H9 (cell line): ENCODE results near the gene PDE2A. TPM values are rescaled to one million over a fixed set of nuclear protein-coding genes. Genes with fewer than 3 reads are reported as not detected.

Experiments
- DNase-seq: peaks from one replicate; pipeline ENCODE4 v3.0.0-alpha.2; 2017
- H2AFZ ChIP-seq: one replicate; pipeline ENCODE4 v1.6.1; 2013; ENCODE audit warnings: mild to moderate bottlenecking, low read length, control low read depth, moderate library complexity
- H2AK5ac ChIP-seq: 2 replicates; pipeline ENCODE4 v1.6.1; 2013; ENCODE audit warnings: low read length, control low read depth, mixed read lengths; ENCODE audit not compliant: insufficient read length
- H2BK120ac ChIP-seq: one replicate; pipeline ENCODE4 v1.6.1; 2013; ENCODE audit warnings: low read depth, mild to moderate bottlenecking, low read length, control low read depth, inconsistent platforms; ENCODE audit not compliant: poor library complexity, severe bottlenecking
- H2BK12ac ChIP-seq: 2 replicates; pipeline ENCODE4 v1.6.1; 2013; ENCODE audit warnings: low read length, control low read depth, mixed read lengths, low read depth; ENCODE audit not compliant: insufficient read length
- H2BK15ac ChIP-seq: 2 replicates; pipeline ENCODE4 v1.6.1; 2013; ENCODE audit warnings: low read depth, low read length, control low read depth
- H2BK20ac ChIP-seq: one replicate; pipeline ENCODE4 v1.6.1; 2013; ENCODE audit warnings: low read depth, mild to moderate bottlenecking, low read length, control low read depth, inconsistent platforms; ENCODE audit not compliant: poor library complexity, severe bottlenecking
- H2BK5ac ChIP-seq: 2 replicates; pipeline ENCODE4 v1.6.1; 2013; ENCODE audit warnings: low read length, control low read depth, mixed read lengths; ENCODE audit not compliant: insufficient read length
- H3K14ac ChIP-seq: 2 replicates; pipeline ENCODE4 v1.6.1; 2013; ENCODE audit warnings: low read length, control low read depth; ENCODE audit not compliant: insufficient read depth
- H3K18ac ChIP-seq: 2 replicates; pipeline ENCODE4 v1.6.1; 2013; ENCODE audit warnings: low read depth, mild to moderate bottlenecking, mixed read lengths, low read length, control low read depth; ENCODE audit not compliant: insufficient read length
- H3K23ac ChIP-seq: 2 replicates; pipeline ENCODE4 v1.6.1; 2013; ENCODE audit warnings: low read length, control low read depth, mixed read lengths, low read depth; ENCODE audit not compliant: insufficient read length
- H3K23me2 ChIP-seq: 2 replicates; pipeline ENCODE4 v1.6.1; 2013; ENCODE audit warnings: low read depth, mild to moderate bottlenecking, mixed read lengths, low read length, control low read depth; ENCODE audit not compliant: insufficient read length, poor library complexity, severe bottlenecking
- H3K27ac ChIP-seq: 2 replicates; pipeline ENCODE4 v1.5.1; 2013; ENCODE audit warnings: low read length, control low read depth, mixed read lengths, low read depth; ENCODE audit not compliant: insufficient read length
- H3K27me3 ChIP-seq: 2 replicates; pipeline ENCODE4 v1.6.1; 2013; ENCODE audit warnings: low read length, control low read depth, inconsistent platforms; ENCODE audit not compliant: insufficient read depth
- H3K4ac ChIP-seq: 2 replicates; pipeline ENCODE4 v1.6.1; 2013; ENCODE audit warnings: low read depth, mild to moderate bottlenecking, control low read depth, inconsistent platforms, low read length, moderate library complexity
- H3K4me1 ChIP-seq: 2 replicates; pipeline ENCODE4 v1.6.1; 2013; ENCODE audit warnings: low read length, control low read depth, inconsistent platforms; ENCODE audit not compliant: insufficient read depth
- H3K4me2 ChIP-seq: 2 replicates; pipeline ENCODE4 v1.6.1; 2013; ENCODE audit warnings: low read length, control low read depth, mixed read lengths; ENCODE audit not compliant: insufficient read length, insufficient read depth
- H3K56ac ChIP-seq: 2 replicates; pipeline ENCODE4 v1.6.1; 2013; ENCODE audit warnings: low read depth, mild to moderate bottlenecking, mixed read lengths, low read length, control low read depth; ENCODE audit not compliant: insufficient read length
- H3K79me1 ChIP-seq: 2 replicates; pipeline ENCODE4 v1.6.1; 2013; ENCODE audit warnings: low read depth, mild to moderate bottlenecking, moderate library complexity, low read length, control low read depth, inconsistent platforms; ENCODE audit not compliant: insufficient read depth, poor library complexity, severe bottlenecking
- H3K79me2 ChIP-seq: 2 replicates; pipeline ENCODE4 v1.6.1; 2013; ENCODE audit warnings: low read length, control low read depth, inconsistent platforms; ENCODE audit not compliant: insufficient read depth
- H3K9ac ChIP-seq: 2 replicates; pipeline ENCODE4 v1.6.1; 2013; ENCODE audit warnings: low read length, control low read depth, mixed read lengths; ENCODE audit not compliant: insufficient read length; ENCODE audit errors: extremely low read depth
- H3K9me3 ChIP-seq: one replicate; pipeline ENCODE4 v1.6.1; 2013; ENCODE audit warnings: low read depth, low read length, inconsistent platforms; ENCODE audit not compliant: control insufficient read depth
- H3T11ph ChIP-seq: one replicate; pipeline ENCODE4 v1.6.1; 2013; ENCODE audit warnings: mild to moderate bottlenecking, low read length, control low read depth, inconsistent platforms
- H4K20me1 ChIP-seq: one replicate; pipeline ENCODE4 v1.6.1; 2013; ENCODE audit not compliant: control insufficient read depth, insufficient read length, insufficient read depth
- H4K5ac ChIP-seq: 2 replicates; pipeline ENCODE4 v1.6.1; 2013; ENCODE audit warnings: low read depth, mild to moderate bottlenecking, mixed read lengths, low read length, control low read depth; ENCODE audit not compliant: insufficient read length
- H4K8ac ChIP-seq: replicated peaks from 2 replicates; pipeline ENCODE4 v1.6.1; 2013; ENCODE audit warnings: low read length, control low read depth, mixed read lengths, low read depth; ENCODE audit not compliant: insufficient read length
- H4K91ac ChIP-seq: 2 replicates; pipeline ENCODE4 v1.6.1; 2013; ENCODE audit warnings: low read depth, mild to moderate bottlenecking, moderate library complexity, mixed read lengths, low read length, control low read depth; ENCODE audit not compliant: insufficient read length
- H3K27ac Mint-ChIP-seq, 3 experiments: 2 replicates in 2 of 3; 3 replicates in 1 of 3; pipeline ENCODE4 v1.8.0; 2020 to 2021; ENCODE audit warnings: mixed read lengths in 3 of 3, mild to moderate bottlenecking in 1 of 3, moderate library complexity in 1 of 3
- H3K27me3 Mint-ChIP-seq: 2 replicates; pipeline ENCODE4 v1.8.0; 2021; ENCODE audit warnings: low read depth, mild to moderate bottlenecking, moderate library complexity, mixed read lengths
- H3K36me3 Mint-ChIP-seq, 3 experiments: 2 replicates in 2 of 3; 3 replicates in 1 of 3; pipeline ENCODE4 v1.8.0; 2020 to 2021; ENCODE audit warnings: low read depth in 3 of 3, mixed read lengths in 3 of 3; ENCODE audit not compliant: insufficient read depth in 1 of 3
- H3K4me1 Mint-ChIP-seq, 2 experiments: 2 replicates each; pipeline ENCODE4 v1.8.0; 2020; ENCODE audit warnings: mixed read lengths in 2 of 2
- H3K4me3 Mint-ChIP-seq, 2 experiments: 2 replicates in 1 of 2; 3 replicates in 1 of 2; pipeline ENCODE4 v1.8.0; 2020 to 2021; ENCODE audit warnings: mild to moderate bottlenecking in 2 of 2, mixed read lengths in 2 of 2, moderate library complexity in 1 of 2
- H3K9me3 Mint-ChIP-seq, 2 experiments: 2 replicates in 1 of 2; 3 replicates in 1 of 2; pipeline ENCODE4 v1.8.0; 2020; ENCODE audit warnings: mild to moderate bottlenecking in 2 of 2, mixed read lengths in 2 of 2, moderate library complexity in 1 of 2
- WGBS: extraction: QIAGEN DNeasy Blood & Tissue Kit; methylation state at CpG from one replicate; pipeline ENCODE4 v1.1.7; 2013; ENCODE audit warnings: missing lambda C conversion rate, low lambda C conversion rate, mixed read lengths; ENCODE audit not compliant: insufficient read length; ENCODE audit errors: extremely low coverage; 5-methylcytosine and 5-hydroxymethylcytosine counted together
- total RNA-seq: library from RNA; stranded (reverse); gene quantifications from 2 replicates; pipeline ENCODE4 v1.2.1, GENCODE V29; 2021
- TF ChIP-seq, protein P1 (sequence below): fragments of 200-600 bp; sonication (generic); conservative IDR thresholded peaks from 3 replicates; pipeline ENCODE4 v1.8.0; 2021; ENCODE audit warnings: antibody characterized with exemption, mild to moderate bottlenecking

PDE2A gene
- total RNA-seq, 1 experiment from 2014 or later = 3.4 TPM

DNA sequence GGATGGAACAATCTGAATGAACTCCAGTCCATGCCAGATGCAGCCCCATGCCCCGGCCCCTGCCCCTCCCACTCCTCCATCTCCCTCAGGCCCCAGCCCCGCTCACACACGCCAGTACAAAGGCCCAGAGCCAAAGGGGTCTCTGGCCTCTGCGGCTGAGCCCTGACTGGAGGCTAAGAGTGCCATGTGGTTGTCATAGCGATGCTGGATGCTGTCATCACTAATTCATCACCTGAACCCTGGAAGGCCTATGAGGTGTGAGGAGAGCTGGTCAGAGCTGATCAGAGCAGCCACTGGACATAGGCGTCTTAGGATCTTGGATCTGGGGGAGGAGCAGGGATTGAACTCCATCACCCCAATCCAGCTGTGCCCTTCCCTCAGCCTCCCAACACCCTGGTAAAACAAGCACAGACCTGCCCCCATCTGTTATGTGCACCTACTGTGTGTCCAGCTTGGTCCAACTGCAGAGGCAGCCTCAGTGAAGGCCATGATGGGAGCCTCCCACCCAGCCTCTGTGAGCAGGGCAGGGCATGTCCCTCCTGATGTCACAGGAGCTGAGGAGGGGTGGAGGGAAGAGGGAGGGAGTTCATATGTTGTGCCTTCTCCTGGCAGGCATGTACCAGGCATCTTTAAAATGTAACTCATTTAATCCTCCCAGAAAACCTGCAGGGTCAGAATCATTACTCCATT lies 16.7 kb downstream of the PDE2A start:
- Histone ChIP-seq H3K27ac (no peak overlapping the region), H3K23me2 (no peaks in the 10 kb centered on the region), H3T11ph (no peak overlapping the region), H3K79me1 (no peaks in the 10 kb centered on the region), H3K9ac (no peak overlapping the region), H2AK5ac (no peak overlapping the region), H3K18ac (no peak overlapping the region), H4K91ac (no peak overlapping the region), H3K56ac (no peak overlapping the region), H3K14ac (no peak overlapping the region), H3K4ac (no peak overlapping the region), H4K8ac (no peak overlapping the region), H2BK120ac (no peak overlapping the region), H2BK5ac (no peak overlapping the region), H2BK12ac (no peak overlapping the region), H4K20me1 (no peaks in the 10 kb centered on the region), H3K4me2 (no peak overlapping the region), H3K9me3 (no peaks in the 10 kb centered on the region), H3K27me3 (no peaks in the 10 kb centered on the region), H3K79me2 (no peaks in the 10 kb centered on the region), H2AFZ (no peak overlapping the region), H2BK15ac (no peak overlapping the region), H2BK20ac (no peak overlapping the region), H4K5ac (no peak overlapping the region), H3K4me1 (no peaks in the 10 kb centered on the region), H3K23ac (no peak overlapping the region)
- no peak for DNase-seq
- peaks cover 24% of the 10 kb centered on the region for H3K27me3 Mint-ChIP-seq
- WGBS = no CpG with 5 or more reads among the region's 6 CpGs
- H3K4me3 Mint-ChIP-seq = no peak overlapping the region
- no peaks in the 10 kb centered on the region for H3K9me3 Mint-ChIP-seq
- TF ChIP-seq, protein P1, sequence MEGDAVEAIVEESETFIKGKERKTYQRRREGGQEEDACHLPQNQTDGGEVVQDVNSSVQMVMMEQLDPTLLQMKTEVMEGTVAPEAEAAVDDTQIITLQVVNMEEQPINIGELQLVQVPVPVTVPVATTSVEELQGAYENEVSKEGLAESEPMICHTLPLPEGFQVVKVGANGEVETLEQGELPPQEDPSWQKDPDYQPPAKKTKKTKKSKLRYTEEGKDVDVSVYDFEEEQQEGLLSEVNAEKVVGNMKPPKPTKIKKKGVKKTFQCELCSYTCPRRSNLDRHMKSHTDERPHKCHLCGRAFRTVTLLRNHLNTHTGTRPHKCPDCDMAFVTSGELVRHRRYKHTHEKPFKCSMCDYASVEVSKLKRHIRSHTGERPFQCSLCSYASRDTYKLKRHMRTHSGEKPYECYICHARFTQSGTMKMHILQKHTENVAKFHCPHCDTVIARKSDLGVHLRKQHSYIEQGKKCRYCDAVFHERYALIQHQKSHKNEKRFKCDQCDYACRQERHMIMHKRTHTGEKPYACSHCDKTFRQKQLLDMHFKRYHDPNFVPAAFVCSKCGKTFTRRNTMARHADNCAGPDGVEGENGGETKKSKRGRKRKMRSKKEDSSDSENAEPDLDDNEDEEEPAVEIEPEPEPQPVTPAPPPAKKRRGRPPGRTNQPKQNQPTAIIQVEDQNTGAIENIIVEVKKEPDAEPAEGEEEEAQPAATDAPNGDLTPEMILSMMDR = no peak
- peaks cover 24 to 57% of the 10 kb centered on the region in 2 experiments for H3K4me1 Mint-ChIP-seq
- H3K27ac Mint-ChIP-seq = no peak overlapping the region
- H3K36me3 Mint-ChIP-seq = no peaks in the 10 kb centered on the region
